Activated CD8-positive, alpha-beta T cell treated with anti-CD3 and anti-CD28 coated beads for 36 hours (primary cell): ENCODE results near the gene SMARCAL1. TPM values are rescaled to one million over a fixed set of nuclear protein-coding genes. Genes with fewer than 3 reads are reported as not detected.
"Not testable (repeated sequence)": the region's sequence is repeated elsewhere in the genome, so short reads cannot be mapped to it uniquely, and the experiment has no call there.

Source experiments
- ATAC-seq: fragments of 200-7000 bp; cut with Tn5 transposase; one replicate; pipeline ENCODE4 v1.10.0; 2021; ENCODE audit warnings: mild to moderate bottlenecking, moderate library complexity
- CTCF ChIA-PET: fragments of 350-600 bp; sonication (Branson Sonifier 250); formaldehyde crosslinking; loops from one replicate; lab custom pipeline; 2021; ENCODE audit warnings: antibody characterized with exemption; lab: Charles Lee
- POLR2A ChIA-PET: fragments of 350-600 bp; sonication (Branson Sonifier 250); formaldehyde crosslinking; loops from one replicate; lab custom pipeline; 2021; ENCODE audit warnings: antibody characterized with exemption; lab: Charles Lee
- DNase-seq: peaks from one replicate; pipeline ENCODE4 v3.0.0-alpha.2; 2020
- H3K27ac Mint-ChIP-seq: one replicate; pipeline ENCODE4 v1.8.0; 2021; ENCODE audit warnings: mild to moderate bottlenecking, mixed read lengths
- H3K27me3 Mint-ChIP-seq: one replicate; pipeline ENCODE4 v1.8.0; 2021; ENCODE audit warnings: mixed read lengths
- H3K36me3 Mint-ChIP-seq: one replicate; pipeline ENCODE4 v1.8.0; 2021; ENCODE audit warnings: low read depth, mixed read lengths
- H3K4me1 Mint-ChIP-seq: one replicate; pipeline ENCODE4 v1.8.0; 2021; ENCODE audit warnings: low read depth, mixed read lengths
- H3K4me3 Mint-ChIP-seq: one replicate; pipeline ENCODE4 v1.8.0; 2021; ENCODE audit warnings: mild to moderate bottlenecking, moderate library complexity, mixed read lengths
- H3K9me3 Mint-ChIP-seq: one replicate; pipeline ENCODE4 v1.8.0; 2021; ENCODE audit warnings: mixed read lengths
- intact Hi-C: fragments of 100-400 bp; cut with micrococcal nuclease; formaldehyde crosslinking; loops from one replicate; pipeline ENCODE4 v1.10.0; 2022
- total RNA-seq, 2 experiments: library from RNA; stranded (reverse); gene quantifications; one replicate each; pipeline ENCODE4 v1.2.3, GENCODE V29; 2021
- TF ChIP-seq, protein P1 (sequence below): fragments of 200-600 bp; IDR thresholded peaks from one replicate; pipeline ENCODE4 v1.8.0; 2022; ENCODE audit warnings: antibody characterized with exemption, mild to moderate bottlenecking

The SMARCAL1 gene
- total RNA-seq, 2 experiments from 2014 or later, result 22.3 to 24.7 TPM

GRCh38 chr2:216372761-216373291 is 39.5 kb upstream of the SMARCAL1 start:
- no peaks in the 10 kb centered on the region for H3K9me3 Mint-ChIP-seq
- H3K4me3 Mint-ChIP-seq, result no peak overlapping the region
- POLR2A ChIA-PET, result interaction anchor here (0.6 to 1.8 kb wide), 2 partner anchors 20 to 69 kb away, joined by 3 to 4 read pairs; no protein-coding TSS in a partner anchor
- no peak for DNase-seq
- no peak for ATAC-seq
- peaks cover 39% of the 10 kb centered on the region for H3K27me3 Mint-ChIP-seq
- intact Hi-C loops, result no loop called here
- no peaks in the 10 kb centered on the region for H3K36me3 Mint-ChIP-seq
- CTCF ChIA-PET, result interaction anchor here (1.1 to 1.4 kb wide), 3 partner anchors 10 to 37 kb away, joined by 3 to 6 read pairs (median 3); no protein-coding TSS in a partner anchor
- no peak overlapping the region for H3K27ac Mint-ChIP-seq
- peaks cover 14% of the 10 kb centered on the region for H3K4me1 Mint-ChIP-seq
- TF ChIP-seq, protein P1, sequence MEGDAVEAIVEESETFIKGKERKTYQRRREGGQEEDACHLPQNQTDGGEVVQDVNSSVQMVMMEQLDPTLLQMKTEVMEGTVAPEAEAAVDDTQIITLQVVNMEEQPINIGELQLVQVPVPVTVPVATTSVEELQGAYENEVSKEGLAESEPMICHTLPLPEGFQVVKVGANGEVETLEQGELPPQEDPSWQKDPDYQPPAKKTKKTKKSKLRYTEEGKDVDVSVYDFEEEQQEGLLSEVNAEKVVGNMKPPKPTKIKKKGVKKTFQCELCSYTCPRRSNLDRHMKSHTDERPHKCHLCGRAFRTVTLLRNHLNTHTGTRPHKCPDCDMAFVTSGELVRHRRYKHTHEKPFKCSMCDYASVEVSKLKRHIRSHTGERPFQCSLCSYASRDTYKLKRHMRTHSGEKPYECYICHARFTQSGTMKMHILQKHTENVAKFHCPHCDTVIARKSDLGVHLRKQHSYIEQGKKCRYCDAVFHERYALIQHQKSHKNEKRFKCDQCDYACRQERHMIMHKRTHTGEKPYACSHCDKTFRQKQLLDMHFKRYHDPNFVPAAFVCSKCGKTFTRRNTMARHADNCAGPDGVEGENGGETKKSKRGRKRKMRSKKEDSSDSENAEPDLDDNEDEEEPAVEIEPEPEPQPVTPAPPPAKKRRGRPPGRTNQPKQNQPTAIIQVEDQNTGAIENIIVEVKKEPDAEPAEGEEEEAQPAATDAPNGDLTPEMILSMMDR, result no peak

DNA sequence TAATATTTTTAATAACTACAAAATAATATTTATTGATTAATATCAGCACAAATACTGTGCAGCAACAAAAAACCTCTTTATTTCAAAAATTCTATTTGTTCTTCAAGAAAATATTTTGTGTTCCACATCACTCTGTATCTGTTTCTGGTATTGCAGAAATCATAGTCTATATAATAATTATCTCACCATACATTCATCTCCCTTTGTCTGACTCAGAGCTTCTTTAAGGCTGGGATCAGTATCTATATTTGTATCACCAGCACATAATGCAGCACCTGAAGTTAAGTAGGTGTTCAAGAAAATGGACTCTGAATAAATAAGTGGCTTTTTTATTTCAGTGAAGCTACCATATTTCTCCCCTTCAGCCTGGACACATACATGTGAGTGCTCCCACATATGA is 38.4 kb upstream of the SMARCAL1 start:
- ChIA-PET POLR2A (no interaction called here), CTCF (no interaction called here)
- no peaks in the 10 kb centered on the region for H3K36me3 Mint-ChIP-seq
- H3K4me1 Mint-ChIP-seq, result peaks cover 14% of the 10 kb centered on the region
- no peak overlapping the region for H3K27ac Mint-ChIP-seq
- DNase-seq, result no peak
- no peak for ATAC-seq
- no peak overlapping the region for H3K4me3 Mint-ChIP-seq
- TF ChIP-seq, protein P1, result no peak
- H3K27me3 Mint-ChIP-seq, result peaks cover 35% of the 10 kb centered on the region
- intact Hi-C loops, result no loop called here
- no peaks in the 10 kb centered on the region for H3K9me3 Mint-ChIP-seq

- no peaks in the 10 kb centered on the region for H3K36me3 Mint-ChIP-seq
- no peaks in the 10 kb centered on the region for H3K9me3 Mint-ChIP-seq
- peaks cover 25% of the 10 kb centered on the region for H3K27me3 Mint-ChIP-seq
- peaks cover 14% of the 10 kb centered on the region for H3K4me1 Mint-ChIP-seq
- TF ChIP-seq, protein P1, result no peak
- ChIA-PET CTCF (interaction anchor here (1.5 kb wide), 1 partner anchor 29 kb away, joined by 4 read pairs; no protein-coding TSS in a partner anchor), POLR2A (no interaction called here)
- H3K4me3 Mint-ChIP-seq, result no peak overlapping the region
- ATAC-seq, result no peak
- DNase-seq, result no peak
- intact Hi-C loops, result no loop called here
- H3K27ac Mint-ChIP-seq, result no peak overlapping the region
Observed at GRCh38 chr2:216375286-216375685, 37.0 kb upstream of the SMARCAL1 start.

GRCh38 chr2:216379977-216380376 is 32.3 kb upstream of the SMARCAL1 start:
- H3K36me3 Mint-ChIP-seq, result no peaks in the 10 kb centered on the region
- H3K27me3 Mint-ChIP-seq, result no peaks in the 10 kb centered on the region
- TF ChIP-seq, protein P1, result no peak
- no peaks in the 10 kb centered on the region for H3K4me1 Mint-ChIP-seq
- H3K27ac Mint-ChIP-seq, result no peak overlapping the region
- ChIA-PET POLR2A (no interaction called here), CTCF (interaction anchor here (0.9 kb wide), 1 partner anchor 24 kb away, joined by 6 read pairs; no protein-coding TSS in a partner anchor)
- ATAC-seq (no peak), DNase-seq (no peak)
- no peaks in the 10 kb centered on the region for H3K9me3 Mint-ChIP-seq
- H3K4me3 Mint-ChIP-seq, result no peak overlapping the region
- intact Hi-C loops, result no loop called here

GRCh38 chr2:216384409-216384808 is 27.9 kb upstream of the SMARCAL1 start:
- H3K36me3 Mint-ChIP-seq, POLR2A ChIA-PET, intact Hi-C loops, CTCF ChIA-PET, H3K9me3 Mint-ChIP-seq, ATAC-seq, DNase-seq, H3K27me3 Mint-ChIP-seq, H3K27ac Mint-ChIP-seq, H3K4me3 Mint-ChIP-seq: not testable (repeated sequence)
- peaks cover 17% of the 10 kb centered on the region for H3K4me1 Mint-ChIP-seq
